ENCODE data around the gene PKP4. TPM values are rescaled to one million over a fixed set of nuclear protein-coding genes. Genes with fewer than 3 reads are reported as not detected.

Gene PKP4
- total and polyA plus RNA-seq, 2 experiments from 2014 or later: 7.6 to 32.2 TPM

- TF ChIP-seq EZH2 (IDR thresholded peaks at IDR 0.05; ENCODE audit: insufficient read depth, poor library complexity, severe bottlenecking): no peak
- no peak for TF ChIP-seq EZH2phosphoT487 (IDR thresholded peaks at IDR 0.05; ENCODE audit: insufficient read depth, low read depth)
- WGBS, 2 experiments (ENCODE audit: low coverage in 1 of 2, low lambda C conversion rate in 2 of 2, missing lambda C conversion rate in 2 of 2): 96 to 99% methylated on average over 8 of the region's 8 CpGs
- Histone ChIP-seq H3K27me3 (replicated peaks; ENCODE audit: insufficient read depth) (no peaks in the 10 kb centered on the region), H3K4me3 (no peak overlapping the region), H2AFZ (no peak overlapping the region), H4K20me1 (ENCODE audit: insufficient read depth) (no peaks in the 10 kb centered on the region), H3K79me2 (ENCODE audit: insufficient read depth) (peaks cover 85% of the 10 kb centered on the region), H3K4me2 (ENCODE audit: unreplicated experiment) (no peak overlapping the region), H3K9me2 (ENCODE audit: insufficient read depth) (no peaks in the 10 kb centered on the region), H3F3A (ENCODE audit: insufficient read depth) (0 out of 2 replicates have a peak, but pooled peaks cover 4% of the 10 kb centered on the region), H3K9ac (no peak overlapping the region), H3K27ac (no peak overlapping the region), H3K9me3 (ENCODE audit: low read depth) (no peaks in the 10 kb centered on the region), H3K4me1 (ENCODE audit: insufficient read depth) (peaks cover 6% of the 10 kb centered on the region), H3K36me3 (ENCODE audit: low read depth) (no peaks in the 10 kb centered on the region)
- in situ Hi-C loops (cut with MboI): no loop called here
- no peak for DNase-seq
Measured at GRCh38 chr2:158510887-158511286, 54.1 kb downstream of the PKP4 start.

- TF ChIP-seq EZH2phosphoT487 (IDR thresholded peaks at IDR 0.05; ENCODE audit: insufficient read depth, low read depth): no peak
- TF ChIP-seq EZH2 (IDR thresholded peaks at IDR 0.05; ENCODE audit: insufficient read depth, poor library complexity, severe bottlenecking): no peak
- H3K4me2 ChIP-seq (ENCODE audit: unreplicated experiment): no peak overlapping the region
- 0 out of 2 replicates have a peak, but pooled peaks cover 4% of the 10 kb centered on the region for H3F3A ChIP-seq (ENCODE audit: insufficient read depth)
- H3K4me1 ChIP-seq (ENCODE audit: insufficient read depth): peaks cover 6% of the 10 kb centered on the region
- no peak overlapping the region for H3K27ac ChIP-seq
- H4K20me1 ChIP-seq (ENCODE audit: insufficient read depth): no peaks in the 10 kb centered on the region
- H3K27me3 ChIP-seq (replicated peaks; ENCODE audit: insufficient read depth): no peaks in the 10 kb centered on the region
- H2AFZ ChIP-seq: no peak overlapping the region
- H3K9ac ChIP-seq: no peak overlapping the region
- no peaks in the 10 kb centered on the region for H3K9me2 ChIP-seq (ENCODE audit: insufficient read depth)
- H3K79me2 ChIP-seq (ENCODE audit: insufficient read depth): peaks cover 82% of the 10 kb centered on the region
- DNase-seq: no peak
- H3K4me3 ChIP-seq: no peak overlapping the region
- no peaks in the 10 kb centered on the region for H3K36me3 ChIP-seq (ENCODE audit: low read depth)
- H3K9me3 ChIP-seq (ENCODE audit: low read depth): no peaks in the 10 kb centered on the region
- in situ Hi-C loops (cut with MboI): no loop called here
Measured at GRCh38 chr2:158511706-158512105, 55.0 kb downstream of the PKP4 start.

- H3K27me3 ChIP-seq (replicated peaks; ENCODE audit: insufficient read depth): no peaks in the 10 kb centered on the region
- no peaks in the 10 kb centered on the region for H4K20me1 ChIP-seq (ENCODE audit: insufficient read depth)
- in situ Hi-C loops (cut with MboI): no loop called here
- no peaks in the 10 kb centered on the region for H3K36me3 ChIP-seq (ENCODE audit: low read depth)
- TF ChIP-seq EZH2 (IDR thresholded peaks at IDR 0.05; ENCODE audit: insufficient read depth, poor library complexity, severe bottlenecking) (no peak), EZH2phosphoT487 (IDR thresholded peaks at IDR 0.05; ENCODE audit: insufficient read depth, low read depth) (no peak)
- no peak overlapping the region for H3K27ac ChIP-seq
- DNase-seq: no peak
- no peak overlapping the region for H3K4me3 ChIP-seq
- 0 out of 2 replicates have a peak, but pooled peaks cover 4% of the 10 kb centered on the region for H3F3A ChIP-seq (ENCODE audit: insufficient read depth)
- no peaks in the 10 kb centered on the region for H3K9me2 ChIP-seq (ENCODE audit: insufficient read depth)
- H3K4me2 ChIP-seq (ENCODE audit: unreplicated experiment): no peak overlapping the region
- peaks cover 6% of the 10 kb centered on the region for H3K4me1 ChIP-seq (ENCODE audit: insufficient read depth)
- 93 to 100% methylated on average over 1 of the region's 1 CpG for WGBS, 2 experiments (ENCODE audit: low coverage in 1 of 2, low lambda C conversion rate in 2 of 2, missing lambda C conversion rate in 2 of 2)
- H3K9ac ChIP-seq: no peak overlapping the region
- H3K9me3 ChIP-seq (ENCODE audit: low read depth): no peaks in the 10 kb centered on the region
- H3K79me2 ChIP-seq (ENCODE audit: insufficient read depth): peaks cover 81% of the 10 kb centered on the region
- no peak overlapping the region for H2AFZ ChIP-seq
Measured at GRCh38 chr2:158512323-158512722, 55.6 kb downstream of the PKP4 start.

- H3K4me1 ChIP-seq (ENCODE audit: insufficient read depth): peaks cover 6% of the 10 kb centered on the region
- H3K27me3 ChIP-seq (replicated peaks; ENCODE audit: insufficient read depth): no peaks in the 10 kb centered on the region
- H3K9me3 ChIP-seq (ENCODE audit: low read depth): no peaks in the 10 kb centered on the region
- in situ Hi-C loops (cut with MboI): no loop called here
- H2AFZ ChIP-seq: no peak overlapping the region
- H3K4me3 ChIP-seq: no peak overlapping the region
- no peaks in the 10 kb centered on the region for H4K20me1 ChIP-seq (ENCODE audit: insufficient read depth)
- H3K4me2 ChIP-seq (ENCODE audit: unreplicated experiment): no peak overlapping the region
- no peak for DNase-seq
- H3F3A ChIP-seq (ENCODE audit: insufficient read depth): 0 out of 2 replicates have a peak, but pooled peaks cover 4% of the 10 kb centered on the region
- H3K27ac ChIP-seq: no peak overlapping the region
- no peak overlapping the region for H3K9ac ChIP-seq
- no peak for TF ChIP-seq EZH2 (IDR thresholded peaks at IDR 0.05; ENCODE audit: insufficient read depth, poor library complexity, severe bottlenecking)
- no peak for TF ChIP-seq EZH2phosphoT487 (IDR thresholded peaks at IDR 0.05; ENCODE audit: insufficient read depth, low read depth)
- H3K36me3 ChIP-seq (ENCODE audit: low read depth): no peaks in the 10 kb centered on the region
- peaks cover 80% of the 10 kb centered on the region for H3K79me2 ChIP-seq (ENCODE audit: insufficient read depth)
- WGBS, 2 experiments (ENCODE audit: low coverage in 1 of 2, low lambda C conversion rate in 2 of 2, missing lambda C conversion rate in 2 of 2): 99 to 100% methylated on average over 5 of the region's 5 CpGs
- H3K9me2 ChIP-seq (ENCODE audit: insufficient read depth): no peaks in the 10 kb centered on the region
Measured at GRCh38 chr2:158513841-158514240, 57.1 kb downstream of the PKP4 start.

- no peaks in the 10 kb centered on the region for H3K27me3 ChIP-seq (replicated peaks; ENCODE audit: insufficient read depth)
- WGBS, 2 experiments (ENCODE audit: low coverage in 1 of 2, low lambda C conversion rate in 2 of 2, missing lambda C conversion rate in 2 of 2): 83 to 88% methylated on average over 3 of the region's 3 CpGs
- peaks cover 9% of the 10 kb centered on the region; the same call in 1 of the 2 replicates for H3K4me1 ChIP-seq (ENCODE audit: insufficient read depth)
- no peaks in the 10 kb centered on the region for H3K9me2 ChIP-seq (ENCODE audit: insufficient read depth)
- no peaks in the 10 kb centered on the region for H3K36me3 ChIP-seq (ENCODE audit: low read depth)
- in situ Hi-C loops (cut with MboI): no loop called here
- no peak overlapping the region for H3K4me2 ChIP-seq (ENCODE audit: unreplicated experiment)
- no peaks in the 10 kb centered on the region for H3F3A ChIP-seq (ENCODE audit: insufficient read depth)
- H3K9me3 ChIP-seq (ENCODE audit: low read depth): no peaks in the 10 kb centered on the region
- no peak overlapping the region for H3K27ac ChIP-seq
- H2AFZ ChIP-seq: no peak overlapping the region
- H3K79me2 ChIP-seq (ENCODE audit: insufficient read depth): peaks cover 79% of the 10 kb centered on the region
- no peak overlapping the region for H3K4me3 ChIP-seq
- DNase-seq: peak; percentile 17
- H3K9ac ChIP-seq: no peak overlapping the region
- H4K20me1 ChIP-seq (ENCODE audit: insufficient read depth): no peaks in the 10 kb centered on the region
- no peak for TF ChIP-seq EZH2phosphoT487 (IDR thresholded peaks at IDR 0.05; ENCODE audit: insufficient read depth, low read depth)
- TF ChIP-seq EZH2 (IDR thresholded peaks at IDR 0.05; ENCODE audit: insufficient read depth, poor library complexity, severe bottlenecking): no peak
Measured at GRCh38 chr2:158518084-158518483, 61.3 kb downstream of the PKP4 start.

Data from GM23248 (cell line).